ENCODE results near the gene ZBTB7C.

ZBTB7C gene

DNA sequence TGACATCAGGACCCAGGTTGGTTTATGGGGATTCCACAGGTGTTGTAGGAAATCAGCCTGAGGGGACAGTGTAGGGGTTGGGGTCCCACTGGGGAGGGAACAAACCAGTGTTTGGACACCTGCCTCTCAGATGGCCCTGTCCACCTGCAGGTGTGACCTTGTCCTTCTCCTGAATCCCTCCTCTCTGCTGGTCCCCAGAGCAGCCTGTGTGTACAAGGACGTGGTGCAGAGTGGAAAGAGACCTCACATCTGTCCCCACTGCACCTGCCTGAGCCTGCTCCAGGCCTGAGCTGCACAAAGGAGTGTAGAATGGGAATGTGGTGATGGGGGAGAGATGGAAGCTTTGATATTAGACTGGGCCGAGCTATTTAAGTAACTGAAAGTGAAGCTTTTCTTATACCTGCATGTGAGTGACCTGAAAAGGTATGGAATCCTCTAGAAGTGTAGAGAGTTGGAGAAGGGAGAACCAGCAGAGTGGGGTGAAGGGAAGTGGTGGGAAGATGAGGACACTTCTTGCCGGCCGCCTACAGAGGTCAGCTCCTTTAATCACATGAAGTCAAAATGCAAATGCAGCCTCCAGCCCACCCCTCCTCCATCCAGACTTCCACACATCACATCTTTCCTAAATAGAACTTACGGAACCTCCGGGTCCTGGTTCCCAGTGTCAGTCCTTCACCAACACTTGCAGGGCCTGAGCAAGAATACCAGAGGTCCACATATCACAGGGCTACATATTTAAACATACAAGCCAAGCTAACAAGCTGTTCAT, 389.4 kb downstream of the ZBTB7C start:
- no peak for TF ChIP-seq CTCF (IDR thresholded peaks at IDR 0.05; ENCODE audit: low read depth, low read length, missing control alignments)
- in situ Hi-C loops (cut with HindIII; ENCODE audit: low sequenced_read_pairs) = no loop called here
- H3K4me3 ChIP-seq (ENCODE audit: low read depth, low read length) = no peak overlapping the region
- DNase-seq (ENCODE audit: low read depth) = no peak

GRCh38 chr18:48018851-48019250, 390.3 kb downstream of the ZBTB7C start:
- in situ Hi-C loops (cut with HindIII; ENCODE audit: low sequenced_read_pairs) = no loop called here
- H3K4me3 ChIP-seq (ENCODE audit: low read depth, low read length) = no peak overlapping the region
- no peak for TF ChIP-seq CTCF (IDR thresholded peaks at IDR 0.05; ENCODE audit: low read depth, low read length, missing control alignments)
- no peak for DNase-seq (ENCODE audit: low read depth)

DNA sequence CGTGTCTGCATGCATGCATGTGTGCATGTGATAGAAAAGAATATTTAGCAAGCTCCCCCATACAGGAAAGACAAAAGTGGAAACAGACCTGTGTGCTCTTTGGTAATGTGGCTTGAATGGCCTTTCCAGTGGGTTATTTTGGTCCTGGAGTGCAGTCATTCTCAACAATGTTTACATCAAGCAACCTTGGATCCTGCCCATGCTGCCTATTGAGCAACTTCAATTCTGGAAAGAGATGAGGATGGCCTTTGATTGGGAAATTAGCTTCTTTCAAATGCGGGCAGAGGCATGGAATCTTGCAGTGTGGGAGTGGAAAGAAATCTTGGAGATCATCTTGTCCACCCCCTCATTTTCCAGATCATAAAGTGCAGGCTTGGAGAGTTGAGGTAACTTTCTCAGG, 391.5 kb downstream of the ZBTB7C start:
- TF ChIP-seq CTCF (IDR thresholded peaks at IDR 0.05; ENCODE audit: low read depth, low read length, missing control alignments) = no peak
- no peak for DNase-seq (ENCODE audit: low read depth)

DNA sequence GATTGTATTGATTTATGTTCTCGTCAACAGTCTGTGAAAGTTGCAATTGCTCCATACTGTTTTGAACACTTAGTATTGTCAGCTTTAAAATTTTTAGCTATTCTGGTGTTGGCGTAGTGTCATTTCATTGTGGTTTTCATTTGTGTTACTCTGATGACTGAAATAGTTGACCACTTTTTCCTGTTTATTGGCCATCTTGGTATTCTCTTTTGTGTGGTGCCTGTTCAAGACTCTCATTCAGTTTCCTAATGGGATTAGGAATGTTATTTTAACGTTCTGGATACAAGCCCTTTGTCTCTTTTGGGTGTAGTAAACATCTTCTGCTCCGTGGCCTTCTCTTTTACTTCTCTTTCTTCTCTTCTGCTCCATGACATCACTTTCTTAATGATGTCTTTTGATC, 396.0 kb downstream of the ZBTB7C start:
- DNase-seq (ENCODE audit: low read depth) = no peak
- in situ Hi-C loops (cut with HindIII; ENCODE audit: low sequenced_read_pairs) = no loop called here
- no peak for TF ChIP-seq CTCF (IDR thresholded peaks at IDR 0.05; ENCODE audit: low read depth, low read length, missing control alignments)

More for the DNA sequence above, 391.5 kb downstream of the ZBTB7C start:
- in situ Hi-C loops (cut with HindIII; ENCODE audit: low sequenced_read_pairs) = no loop called here
- no peak overlapping the region for H3K4me3 ChIP-seq (ENCODE audit: low read depth, low read length)

DNA sequence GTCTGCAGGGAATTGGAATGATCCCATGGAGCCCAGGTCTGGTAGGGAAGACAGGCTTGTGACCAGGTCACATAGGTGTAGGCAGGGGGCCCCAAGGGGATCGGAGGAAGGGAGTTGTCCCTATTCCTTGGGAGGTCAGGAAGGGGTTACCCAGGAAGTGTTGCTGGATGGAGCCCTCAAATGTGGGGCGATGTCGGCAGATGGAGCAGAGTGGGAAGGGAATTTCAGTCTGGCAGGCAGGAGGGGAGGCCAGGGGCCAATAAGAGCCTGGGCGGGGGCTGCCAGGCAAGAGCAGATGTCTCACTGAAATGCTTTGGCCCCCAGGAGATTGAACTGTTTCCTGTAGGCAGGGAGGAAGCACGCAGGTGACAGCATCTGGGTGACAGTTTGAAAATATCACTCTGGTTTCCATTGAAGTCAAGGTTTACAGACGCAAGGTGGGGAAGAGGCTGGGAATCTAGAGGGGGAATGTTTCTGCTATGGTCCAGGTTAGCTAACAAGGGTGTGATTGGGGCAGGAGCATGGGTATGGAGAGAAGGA, 397.2 kb downstream of the ZBTB7C start:
- no peak for TF ChIP-seq CTCF (IDR thresholded peaks at IDR 0.05; ENCODE audit: low read depth, low read length, missing control alignments)
- H3K4me3 ChIP-seq (ENCODE audit: low read depth, low read length) = no peak overlapping the region
- DNase-seq (ENCODE audit: low read depth) = no peak
- in situ Hi-C loops (cut with HindIII; ENCODE audit: low sequenced_read_pairs) = no loop called here

More for the DNA sequence above, 396.0 kb downstream of the ZBTB7C start:
- H3K4me3 ChIP-seq (ENCODE audit: low read depth, low read length) = no peak overlapping the region

DNA sequence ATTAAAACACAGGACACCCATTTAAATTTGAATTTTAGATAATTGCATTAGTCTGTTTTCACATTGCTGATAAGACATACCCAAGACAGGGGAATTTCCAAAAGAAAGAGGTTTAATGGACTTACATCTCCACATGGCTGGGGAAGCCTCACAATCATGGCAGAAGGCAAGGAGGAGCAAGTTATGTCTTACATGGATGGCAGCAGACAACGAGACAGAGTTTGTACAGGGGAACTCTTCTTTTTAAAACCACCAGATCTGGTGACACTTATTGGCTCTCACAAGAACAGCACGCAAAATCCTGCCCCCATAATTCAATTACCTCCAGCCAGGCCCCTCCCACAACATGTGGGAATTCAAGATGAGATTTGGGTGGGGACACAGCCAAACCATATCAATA, 398.9 kb downstream of the ZBTB7C start:
- in situ Hi-C loops (cut with HindIII; ENCODE audit: low sequenced_read_pairs) = no loop called here
- TF ChIP-seq CTCF (IDR thresholded peaks at IDR 0.05; ENCODE audit: low read depth, low read length, missing control alignments) = no peak
- DNase-seq (ENCODE audit: low read depth) = no peak
- no peak overlapping the region for H3K4me3 ChIP-seq (ENCODE audit: low read depth, low read length)
